UCSD-AML1 (cell line): ENCODE data around the gene GNA15.
"Not testable (repeated sequence)": the region's sequence is repeated elsewhere in the genome, so short reads cannot be mapped to it uniquely, and the experiment has no call there.

Experiments
- DNase-seq: peaks from one replicate; lab custom pipeline; 2025; ENCODE audit not compliant: unreplicated experiment; lab: John Stamatoyannopoulos, UW

The GNA15 gene

GRCh38 chr19:3148503-3148902 lies 12.7 kb downstream of the GNA15 start:
- DNase-seq, result no peak

GRCh38 chr19:3149089-3149488 lies 13.3 kb downstream of the GNA15 start:
- DNase-seq, result no peak

GRCh38 chr19:3149526-3150505 lies 14.0 kb downstream of the GNA15 start:
- no peak for DNase-seq

GRCh38 chr19:3150739-3151329 lies 15.0 kb downstream of the GNA15 start:
- DNase-seq, result no peak

GRCh38 chr19:3151563-3152418 lies 16.0 kb downstream of the GNA15 start:
- no peak for DNase-seq

GRCh38 chr19:3152419-3152780 lies 16.6 kb downstream of the GNA15 start:
- DNase-seq, result no peak

GRCh38 chr19:3153286-3154230 lies 17.7 kb downstream of the GNA15 start:
- no peak for DNase-seq

- DNase-seq, result not testable (repeated sequence)
Observed at GRCh38 chr19:3154447-3154846, 18.6 kb downstream of the GNA15 start.

- peak; percentile 96 for DNase-seq
Observed at GRCh38 chr19:3154957-3155736, 19.3 kb downstream of the GNA15 start.

GRCh38 chr19:3157096-3157845 lies 21.4 kb downstream of the GNA15 start:
- no peak for DNase-seq

- DNase-seq, result no peak
Observed at GRCh38 chr19:3159565-3159964, 23.7 kb downstream of the GNA15 start.

GRCh38 chr19:3160219-3160618 lies 24.4 kb downstream of the GNA15 start:
- no peak for DNase-seq

GRCh38 chr19:3161453-3161852 lies 25.6 kb downstream of the GNA15 start:
- DNase-seq, result no peak

GRCh38 chr19:3162418-3163229 lies 26.8 kb downstream of the GNA15 start:
- no peak for DNase-seq

GRCh38 chr19:3163230-3163886 lies 27.5 kb downstream of the GNA15 start:
- peak; percentile 51 for DNase-seq

- no peak for DNase-seq
Observed at GRCh38 chr19:3163943-3164342, 28.1 kb downstream of the GNA15 start.

GRCh38 chr19:3167533-3168272 lies 31.9 kb downstream of the GNA15 start:
- no peak for DNase-seq
